HepG2 (cell line): Measurements from ENCODE around the gene KLHL36. TPM values are rescaled to one million over a fixed set of nuclear protein-coding genes. Genes with fewer than 3 reads are reported as not detected.

Experiments used
- ATAC-seq: fragments of 200-7000 bp; cut with Tn5 transposase; 3 replicates; pipeline ENCODE4 v1.9.1; 2020; ENCODE audit warnings: mild to moderate bottlenecking, moderate library complexity
- BruUV-seq: library from RNA; stranded (reverse); fragments of 400-500 nt; replicated peaks from 2 replicates; lab custom pipeline; 2021; lab: Mats Ljungman, UMichigan
- CTCF ChIA-PET: fragments of 300-600 bp; formaldehyde crosslinking; extraction: SDS; loops from one replicate; lab custom pipeline; 2021; ENCODE audit warnings: low total read pairs, inconsistent platforms, low intra/inter-chr PET ratio; lab: Yijun Ruan, JAX
- POLR2A ChIA-PET: fragments of 350-600 bp; sonication (Branson Sonifier 250); formaldehyde crosslinking; loops from one replicate; lab custom pipeline; 2020; ENCODE audit warnings: antibody characterized with exemption, inconsistent platforms; lab: Yijun Ruan, JAX
- DNase-seq: peaks from one replicate; pipeline ENCODE4 v3.0.0-alpha.2; 2015; ENCODE audit warnings: low spot score
- FAIRE-seq: peaks from 3 replicates; lab custom pipeline; 2011; peaks lifted over from hg19 to GRCh38; lab: Jason Lieb, UNC
- H2AFZ ChIP-seq: one replicate; pipeline ENCODE4 v1.6.1; 2011; ENCODE audit warnings: low read length, inconsistent platforms
- H3K27ac ChIP-seq: fragments of 300-600 bp; 3 replicates; pipeline ENCODE4 v1.8.0; 2011; ENCODE audit warnings: mixed run types, mild to moderate bottlenecking, mixed read lengths, low read length, inconsistent platforms; ENCODE audit not compliant: insufficient read depth; ENCODE audit errors: extremely low read length
- H3K27me3 ChIP-seq, 2 experiments: fragments of 200-600 bp in 1 of 2; 2 replicates in 1 of 2; 3 replicates in 1 of 2; pipeline versions ENCODE4 v1.6.0 to v1.8.0; 2011; ENCODE audit warnings: low read length in 2 of 2, mild to moderate bottlenecking in 2 of 2, moderate library complexity in 2 of 2, inconsistent platforms in 1 of 2; ENCODE audit not compliant: insufficient read depth in 2 of 2, control insufficient read depth in 1 of 2
- H3K36me3 ChIP-seq, 2 experiments: fragments of 200-600 bp in 1 of 2; replicated peaks in 1 of 2; 2 replicates in 1 of 2; 3 replicates in 1 of 2; pipeline versions ENCODE4 v1.5.1 to v1.8.0; 2011; ENCODE audit warnings: low read length in 2 of 2, inconsistent platforms in 1 of 2; ENCODE audit not compliant: insufficient read depth in 2 of 2, control insufficient read depth in 1 of 2
- H3K4me1 ChIP-seq: 2 replicates; pipeline ENCODE4 v1.5.1; 2012; ENCODE audit warnings: low read length, inconsistent platforms; ENCODE audit not compliant: insufficient read depth
- H3K4me2 ChIP-seq: 2 replicates; pipeline ENCODE4 v1.6.0; 2011; ENCODE audit warnings: low read depth, low read length, inconsistent platforms
- H3K4me3 ChIP-seq, 3 experiments: fragments of 200-600 bp in 1 of 3; sonication (generic), shearing (Covaris generic) in 1 of 3; replicated peaks in 1 of 3; 2 replicates each; pipeline ENCODE4 v1.5.1; 2011 to 2016; ENCODE audit warnings: low read length in 3 of 3, inconsistent platforms in 2 of 3, low read depth in 2 of 3, mild to moderate bottlenecking in 2 of 3, control low read depth in 1 of 3, mixed read lengths in 1 of 3; ENCODE audit not compliant: insufficient read depth in 1 of 3
- H3K79me2 ChIP-seq: one replicate; pipeline ENCODE4 v1.6.1; 2011; ENCODE audit warnings: low read length, inconsistent platforms; ENCODE audit not compliant: insufficient read depth
- H3K9ac ChIP-seq: 2 replicates; pipeline ENCODE4 v1.6.0; 2011; ENCODE audit warnings: mild to moderate bottlenecking, low read depth, low read length, inconsistent platforms; ENCODE audit not compliant: insufficient read depth
- H3K9me3 ChIP-seq: 2 replicates; pipeline ENCODE4 v1.5.1; 2012; ENCODE audit warnings: mild to moderate bottlenecking, low read length
- H4K20me1 ChIP-seq: 2 replicates; pipeline ENCODE4 v1.6.0; 2011; ENCODE audit warnings: inconsistent platforms, mild to moderate bottlenecking, low read length, moderate library complexity; ENCODE audit not compliant: insufficient read depth
- ATF5 ChIP-seq: sonication (generic); formaldehyde crosslinking; IDR thresholded peaks from 2 replicates; pipeline ENCODE4 v1.4.0; 2020; ENCODE audit warnings: mild to moderate bottlenecking, low read depth, missing genetic modification reagents
- KLF11 ChIP-seq: IDR thresholded peaks from 2 replicates; pipeline ENCODE4 v1.6.1; 2016; ENCODE audit warnings: missing compliant biosample characterization
- NFIC ChIP-seq: IDR thresholded peaks from 2 replicates; pipeline ENCODE4 v1.6.1; 2012; ENCODE audit warnings: mild to moderate bottlenecking, low read length, inconsistent platforms
- NR2F6 ChIP-seq, 2 experiments: IDR thresholded peaks; 2 replicates each; pipeline ENCODE4 v1.6.1; 2016; ENCODE audit warnings: antibody characterized with exemption in 1 of 2, mild to moderate bottlenecking in 1 of 2
- NRL ChIP-seq: sonication (generic); formaldehyde crosslinking; IDR thresholded peaks from 2 replicates; pipeline ENCODE4 v1.5.0; 2020; ENCODE audit warnings: missing genetic modification reagents, mild to moderate bottlenecking, moderate library complexity, borderline replicate concordance
- SOX6 ChIP-seq, 2 experiments: fragments of 450-650 bp in 1 of 2; sonication (generic) in 1 of 2; formaldehyde crosslinking in 1 of 2; IDR thresholded peaks; 2 replicates each; pipeline versions ENCODE4 v1.4.0 to v1.6.1; 2017 to 2020; ENCODE audit warnings: antibody characterized with exemption in 1 of 2, mild to moderate bottlenecking in 1 of 2, missing genetic modification reagents in 1 of 2
- ZBTB14 ChIP-seq: sonication (generic); formaldehyde crosslinking; IDR thresholded peaks from 2 replicates; pipeline ENCODE4 v1.4.0; 2020; ENCODE audit warnings: missing genetic modification reagents
- ZNF256 ChIP-seq: sonication (generic); formaldehyde crosslinking; conservative IDR thresholded peaks from 2 replicates; pipeline ENCODE4 v1.4.0; 2020; ENCODE audit warnings: missing genetic modification reagents
- ZNF652 ChIP-seq: IDR thresholded peaks from 2 replicates; pipeline ENCODE4 v1.6.1; 2016; ENCODE audit warnings: low read depth, borderline replicate concordance
- ZNF691 ChIP-seq: sonication (generic); formaldehyde crosslinking; IDR thresholded peaks from 2 replicates; pipeline ENCODE4 v1.4.0; 2020; ENCODE audit warnings: missing genetic modification reagents, low read depth, mild to moderate bottlenecking, borderline replicate concordance
- WGBS: methylation state at CpG from one replicate; pipeline ENCODE4 v1.1.6; 2017; ENCODE audit warnings: low lambda C conversion rate; 5-methylcytosine and 5-hydroxymethylcytosine counted together
- in situ Hi-C: cut with HindIII; loops from 2 replicates; pipeline ENCODE4 v1.10.0; 2017; ENCODE audit warnings: low pct_unique_long_range_greater_than_20kb; ENCODE audit not compliant: extremely low pct_ligation_motif_present
- intact Hi-C: fragments of 100-400 bp; cut with micrococcal nuclease; formaldehyde crosslinking; loops from one replicate; pipeline ENCODE4 v1.10.0; 2022; ENCODE audit not compliant: unreplicated experiment
- polyA plus RNA-seq, 8 experiments: library from polyadenylated mRNA; depleted of rRNA in 3 of 8; stranded (reverse) in 7 of 8; unstranded in 1 of 8; fragments of >200 nt; fragmentation: Illumina TruSeq in 4 of 8; extraction: Trizol in 4 of 8; gene quantifications; 2 replicates each; pipeline versions ENCODE4 v1.2.1 to v1.2.3, GENCODE V29; 2011 to 2016; ENCODE audit warnings: low read depth in 4 of 8, missing spikeins in 1 of 8, mixed read lengths in 1 of 8; ENCODE audit not compliant: insufficient read depth in 1 of 8
- total RNA-seq, 5 experiments: library from RNA; depleted of rRNA; stranded (reverse); fragments of >200 nt; fragmentation: Illumina TruSeq; extraction: Trizol; gene quantifications; 2 replicates each; pipeline ENCODE4 v1.2.3, GENCODE V29; 2016; ENCODE audit warnings: low read depth in 1 of 5
- TF ChIP-seq, protein P1 (sequence below): sonication (generic); formaldehyde crosslinking; IDR thresholded peaks from 2 replicates; pipeline ENCODE4 v1.4.0; 2020; ENCODE audit warnings: mild to moderate bottlenecking, missing genetic modification reagents

Gene KLHL36
- total and polyA plus RNA-seq, 2 of the 13 experiments (the other 11 are each of a cell fraction or from before 2014, with no cell fraction given) = 24.3 to 26.0 TPM

- ATAC-seq (no peak), FAIRE-seq (no peak), DNase-seq (no peak)
- Histone ChIP-seq H3K4me1 (peaks cover 41% of the 10 kb centered on the region), H3K27me3 (0 out of 5 replicates have a peak, but pooled peaks cover 0 to 21% of the 10 kb centered on the region in 2 experiments), H3K9ac (no peak overlapping the region), H2AFZ (no peak overlapping the region), H3K79me2 (no peaks in the 10 kb centered on the region), H3K36me3 (no peaks in the 10 kb centered on the region), H3K4me2 (no peak overlapping the region), H3K27ac (no peak overlapping the region), H3K9me3 (no peaks in the 10 kb centered on the region), H3K4me3 (no peak overlapping the region), H4K20me1 (no peaks in the 10 kb centered on the region)
- intact Hi-C loops = loop anchor here (2.0 kb wide), 1 partner anchor 27 kb away; no protein-coding TSS in a partner anchor
- CTCF ChIA-PET = interaction anchor here (2.9 to 3.3 kb wide), 2 partner anchors 52 to 65 kb away, joined by 34 to 69 read pairs; no protein-coding TSS in a partner anchor
- 43% methylated on average over 3 of the region's 3 CpGs for WGBS
- BruUV-seq = no TSS peak
- POLR2A ChIA-PET = no interaction called here
- in situ Hi-C loops = loop anchor here (5.0 kb wide), 1 partner anchor 54 kb away; no protein-coding TSS in a partner anchor
- TF ChIP-seq SOX6 (IDR thresholded peaks at IDR 0.05) (no peak), SOX6 (CRISPR knock-in tag; IDR thresholded peaks at IDR 0.05) (no peak), ZBTB14 (no peak), NFIC (no peak), NRL (no peak), ZNF652 (no peak), KLF11 (CRISPR knock-in tag) (no peak), ATF5 (CRISPR knock-in tag) (no peak), ZNF691 (CRISPR knock-in tag) (no peak), ZNF256 (CRISPR knock-in tag) (no peak), NR2F6 (IDR thresholded peaks at IDR 0.05) (no peak), NR2F6 (CRISPR knock-in tag; IDR thresholded peaks at IDR 0.05) (no peak)
- TF ChIP-seq, protein P1, sequence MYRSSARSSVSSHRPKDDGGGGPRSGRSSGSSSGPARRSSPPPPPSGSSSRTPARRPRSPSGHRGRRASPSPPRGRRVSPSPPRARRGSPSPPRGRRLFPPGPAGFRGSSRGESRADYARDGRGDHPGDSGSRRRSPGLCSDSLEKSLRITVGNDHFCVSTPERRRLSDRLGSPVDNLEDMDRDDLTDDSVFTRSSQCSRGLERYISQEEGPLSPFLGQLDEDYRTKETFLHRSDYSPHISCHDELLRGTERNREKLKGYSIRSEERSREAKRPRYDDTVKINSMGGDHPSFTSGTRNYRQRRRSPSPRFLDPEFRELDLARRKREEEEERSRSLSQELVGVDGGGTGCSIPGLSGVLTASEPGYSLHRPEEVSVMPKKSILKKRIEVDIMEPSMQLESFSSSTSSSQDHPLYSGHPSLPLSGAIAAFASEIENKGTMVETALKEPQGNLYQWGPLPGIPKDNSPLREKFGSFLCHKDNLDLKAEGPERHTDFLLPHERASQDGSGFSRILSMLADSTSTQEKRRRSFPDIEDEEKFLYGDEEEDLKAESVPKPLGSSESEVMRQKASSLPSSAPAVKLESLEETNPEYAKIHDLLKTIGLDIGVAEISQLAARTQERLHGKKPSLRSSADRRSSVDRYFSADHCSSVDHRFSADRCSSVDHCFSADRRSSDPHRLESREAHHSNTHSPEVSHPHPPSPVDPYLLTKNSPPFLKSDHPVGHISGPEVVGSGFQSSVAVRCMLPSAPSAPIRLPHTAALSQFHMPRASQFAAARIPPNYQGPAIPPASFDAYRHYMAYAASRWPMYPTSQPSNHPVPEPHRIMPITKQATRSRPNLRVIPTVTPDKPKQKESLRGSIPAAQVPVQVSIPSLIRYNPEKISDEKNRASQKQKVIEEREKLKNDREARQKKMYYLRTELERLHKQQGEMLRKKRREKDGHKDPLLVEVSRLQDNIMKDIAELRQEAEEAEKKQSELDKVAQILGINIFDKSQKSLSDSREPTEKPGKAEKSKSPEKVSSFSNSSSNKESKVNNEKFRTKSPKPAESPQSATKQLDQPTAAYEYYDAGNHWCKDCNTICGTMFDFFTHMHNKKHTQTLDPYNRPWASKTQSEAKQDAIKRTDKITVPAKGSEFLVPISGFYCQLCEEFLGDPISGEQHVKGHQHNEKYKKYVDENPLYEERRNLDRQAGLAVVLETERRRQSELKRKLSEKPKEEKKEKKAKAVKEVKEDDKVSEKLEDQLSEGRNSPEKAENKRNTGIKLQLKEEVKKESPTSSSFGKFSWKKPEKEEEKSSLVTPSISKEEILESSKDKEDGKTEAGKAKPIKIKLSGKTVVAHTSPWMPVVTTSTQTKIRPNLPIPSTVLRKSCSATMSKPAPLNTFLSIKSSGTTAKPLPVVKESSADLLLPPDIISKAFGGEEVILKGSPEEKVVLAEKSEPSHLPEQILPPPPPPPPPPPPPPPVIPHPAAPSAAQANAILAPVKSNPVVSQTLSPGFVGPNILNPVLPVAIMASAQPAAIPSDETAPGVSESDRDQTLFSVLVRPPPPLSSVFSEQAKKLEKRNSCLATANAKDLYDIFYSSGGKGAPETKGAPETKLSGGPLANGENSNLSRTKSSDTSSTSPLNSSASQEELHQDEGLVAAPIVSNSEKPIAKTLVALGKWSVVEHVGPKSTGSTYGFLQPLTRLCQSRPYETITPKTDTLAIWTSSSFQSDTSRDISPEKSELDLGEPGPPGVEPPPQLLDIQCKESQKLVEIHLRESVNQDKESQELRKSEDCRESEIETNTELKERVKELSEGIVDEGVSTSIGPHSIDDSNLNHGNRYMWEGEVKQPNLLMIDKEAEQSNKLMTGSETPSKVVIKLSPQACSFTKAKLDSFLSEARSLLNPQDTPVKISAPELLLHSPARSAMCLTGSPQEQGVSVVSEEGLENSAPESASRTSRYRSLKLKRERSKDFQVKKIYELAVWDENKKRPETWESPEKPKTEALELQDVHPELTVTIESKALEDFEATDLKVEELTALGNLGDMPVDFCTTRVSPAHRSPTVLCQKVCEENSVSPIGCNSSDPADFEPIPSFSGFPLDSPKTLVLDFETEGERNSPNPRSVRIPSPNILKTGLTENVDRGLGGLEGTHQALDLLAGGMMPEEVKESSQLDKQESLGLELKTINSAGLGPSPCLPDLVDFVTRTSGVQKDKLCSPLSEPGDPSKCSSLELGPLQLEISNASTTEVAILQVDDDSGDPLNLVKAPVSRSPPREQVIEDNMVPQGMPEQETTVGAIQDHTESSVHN (CRISPR knock-in tag) = no peak
These were observed 25.2 kb downstream of the KLHL36 start for GRCh38 chr16:84673561-84673960.
